HG02763 (cell line): ENCODE measurements around the gene FLOT2.
"Not testable (repeated sequence)": the region's sequence is repeated elsewhere in the genome, so short reads cannot be mapped to it uniquely, and the experiment has no call there.

ENCODE experiments used
- ATAC-seq: cut with Tn5 transposase; IDR thresholded peaks from one replicate; pipeline ENCODE4 v1.9.1; 2021; ENCODE audit warnings: mild to moderate bottlenecking, moderate library complexity; ENCODE audit not compliant: unreplicated experiment

FLOT2 gene

DNA sequence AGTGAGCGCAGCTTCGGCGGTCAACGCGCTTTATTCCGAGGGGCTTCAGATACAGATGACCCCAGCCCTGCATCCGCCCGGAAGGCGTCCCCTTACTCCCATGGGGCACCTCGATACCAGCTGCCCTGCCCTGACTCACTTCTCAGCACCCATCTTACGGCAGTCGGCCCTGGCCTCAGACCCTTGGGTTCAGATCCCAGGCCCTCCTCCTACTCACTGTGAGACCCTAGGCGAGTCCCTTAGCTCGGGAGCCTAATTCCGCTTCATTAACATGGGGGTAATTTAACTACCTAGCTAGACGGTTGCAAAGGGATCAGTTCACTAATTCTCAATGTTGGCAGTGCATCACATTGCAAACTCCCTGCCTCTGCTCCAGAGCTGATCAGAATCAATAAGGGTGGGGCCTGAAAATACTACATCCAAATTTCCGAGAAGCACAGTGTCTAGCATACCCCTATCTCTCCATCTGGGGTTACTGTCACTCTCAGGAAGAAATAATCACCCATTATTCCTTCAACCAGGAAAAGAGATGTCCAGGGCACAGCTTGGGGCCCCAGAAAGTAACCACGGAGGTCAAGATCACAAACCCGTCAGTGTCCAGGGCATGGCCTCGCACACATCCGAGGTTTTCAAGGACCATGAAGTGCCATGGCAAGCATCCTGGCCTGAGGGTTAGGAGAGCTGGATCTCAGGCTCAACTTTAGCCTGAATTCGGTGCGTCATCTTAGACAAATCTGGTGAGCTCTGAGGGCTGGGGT lies 415 bp upstream of the FLOT2 start:
- ATAC-seq, result no peak

DNA sequence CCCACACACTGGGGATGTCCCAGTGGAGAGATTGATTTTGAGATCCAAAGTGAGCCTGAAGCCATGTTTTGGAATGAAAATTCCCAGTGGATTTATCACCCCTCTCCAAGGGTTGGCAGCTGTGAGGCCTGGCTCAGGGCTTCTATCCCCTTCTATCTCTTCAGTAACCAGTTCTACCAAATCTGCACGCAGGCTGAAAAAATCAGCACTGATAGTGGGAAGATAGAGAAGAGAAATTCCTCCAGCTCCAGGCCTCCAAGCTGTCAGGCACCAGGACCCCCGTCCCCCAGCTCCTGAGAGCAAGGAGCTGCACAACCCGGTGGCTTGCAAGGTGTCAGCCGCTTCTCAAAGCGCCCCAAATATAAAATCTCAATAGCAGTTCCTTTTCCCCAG lies 1.0 kb downstream of the FLOT2 start:
- ATAC-seq, result no peak

DNA sequence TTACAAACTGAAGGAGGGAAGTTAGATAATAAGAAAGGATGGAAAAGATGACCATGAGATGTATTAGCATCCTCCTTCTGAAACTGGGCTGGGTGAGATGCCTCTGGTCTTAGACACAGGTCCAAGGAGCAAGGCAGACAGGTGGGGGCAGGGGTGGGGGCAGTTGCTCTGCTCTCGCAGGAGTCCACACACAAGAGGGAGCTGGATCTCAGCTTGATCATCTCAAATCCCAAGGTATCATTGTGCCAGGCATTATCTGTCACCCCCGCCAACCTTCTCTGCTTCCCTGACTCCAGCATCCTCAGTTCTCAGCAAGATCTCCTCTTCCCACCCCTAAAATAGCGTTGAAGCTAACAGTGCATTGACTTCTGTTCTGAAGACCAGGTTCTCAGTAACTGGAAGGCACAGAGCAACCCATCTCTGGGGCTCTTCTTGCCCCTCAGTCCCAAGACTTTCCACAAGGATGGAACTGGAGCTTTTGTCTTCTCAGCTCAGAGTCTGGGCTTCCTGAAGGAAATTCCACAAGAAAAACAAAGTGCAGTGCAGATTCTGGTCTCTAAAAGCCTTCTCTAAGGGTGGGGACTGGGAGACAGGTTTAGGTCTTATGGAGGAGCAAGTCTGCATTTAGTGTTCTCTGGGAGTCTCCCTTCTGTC lies 1.6 kb downstream of the FLOT2 start:
- ATAC-seq, result no peak

DNA sequence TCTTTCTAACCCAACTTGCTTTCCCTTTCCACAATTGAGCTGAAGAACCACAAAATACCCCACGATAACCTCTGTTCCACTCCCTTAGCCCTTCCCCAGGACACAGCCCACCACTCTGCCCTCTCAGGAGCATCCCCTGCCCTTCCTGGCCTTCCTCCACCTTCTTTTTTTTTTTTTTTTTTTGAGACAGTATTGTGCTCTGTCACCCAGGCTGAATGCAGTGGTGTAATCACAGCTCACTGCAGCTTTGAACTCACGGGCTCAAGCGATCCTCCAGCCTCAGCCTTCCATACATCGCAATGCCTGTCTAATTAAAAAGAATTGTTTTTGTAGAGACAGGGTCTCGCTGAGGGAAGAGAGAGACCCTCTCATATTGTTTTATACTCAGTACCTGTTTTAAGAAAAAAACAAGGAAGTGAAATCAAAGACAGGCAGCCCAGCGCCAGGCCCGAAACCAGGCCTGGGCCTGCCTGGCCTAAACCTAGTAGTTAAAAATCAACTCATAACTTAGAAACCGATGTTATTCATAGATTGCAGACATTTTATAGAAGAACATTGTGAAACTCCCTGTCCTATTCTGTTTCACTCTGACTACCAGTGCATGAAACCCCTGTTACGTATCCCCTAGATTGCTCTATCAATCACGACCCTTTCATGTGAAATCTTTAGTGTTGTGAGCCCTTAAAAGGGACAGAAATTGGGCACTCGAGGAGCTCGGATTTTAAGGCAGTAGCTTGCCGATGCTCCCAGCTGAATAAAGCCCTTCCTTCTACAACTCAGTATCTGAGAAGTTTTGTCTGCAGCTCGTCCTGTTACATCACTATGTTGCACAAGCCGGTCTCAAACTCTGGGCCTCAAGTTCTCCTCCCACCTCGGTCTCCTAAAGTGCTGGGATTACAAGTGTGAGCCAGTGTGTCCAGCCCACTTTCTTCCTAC lies 4.0 kb downstream of the FLOT2 start:
- ATAC-seq, result not testable (repeated sequence)

DNA sequence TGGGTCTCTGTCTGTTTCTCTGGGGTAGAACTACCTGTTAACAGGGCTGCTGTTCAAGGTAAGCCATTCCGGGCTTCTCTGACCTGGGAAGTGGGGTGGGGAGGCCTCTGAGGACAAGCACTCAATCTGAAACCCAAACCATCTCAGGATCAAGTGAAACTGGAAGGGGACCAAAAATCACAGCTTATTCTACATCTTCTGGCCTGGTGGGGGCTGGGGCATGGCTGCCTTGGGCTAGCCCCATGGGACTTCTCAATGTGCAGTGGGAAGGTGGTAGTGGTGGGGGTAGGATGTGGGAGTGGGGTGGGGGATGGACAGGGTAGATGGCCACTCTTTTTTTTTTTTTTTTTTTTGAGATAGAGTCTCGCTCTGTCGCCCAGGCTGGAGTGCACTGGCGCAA lies 5.5 kb downstream of the FLOT2 start:
- ATAC-seq, result no peak

DNA sequence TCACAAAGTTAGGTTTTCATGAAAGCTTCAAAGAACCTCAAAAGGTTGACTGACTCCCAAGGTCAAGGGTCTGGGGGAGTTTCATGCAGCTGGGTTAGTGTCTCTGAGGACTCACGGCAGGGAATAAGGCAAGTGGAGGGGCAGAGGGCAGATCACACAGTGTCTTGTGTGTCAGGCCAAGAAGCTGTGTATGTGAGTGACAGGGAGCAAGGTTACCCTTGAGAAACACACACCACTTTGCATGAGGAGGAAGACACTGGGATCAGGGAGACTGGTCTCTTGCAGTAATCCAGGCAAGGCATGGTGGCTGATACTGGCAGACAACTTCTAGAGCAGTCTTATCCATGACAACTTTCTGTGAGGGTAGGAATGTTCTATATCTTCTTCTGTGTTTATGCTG lies 6.3 kb downstream of the FLOT2 start:
- ATAC-seq, result no peak

DNA sequence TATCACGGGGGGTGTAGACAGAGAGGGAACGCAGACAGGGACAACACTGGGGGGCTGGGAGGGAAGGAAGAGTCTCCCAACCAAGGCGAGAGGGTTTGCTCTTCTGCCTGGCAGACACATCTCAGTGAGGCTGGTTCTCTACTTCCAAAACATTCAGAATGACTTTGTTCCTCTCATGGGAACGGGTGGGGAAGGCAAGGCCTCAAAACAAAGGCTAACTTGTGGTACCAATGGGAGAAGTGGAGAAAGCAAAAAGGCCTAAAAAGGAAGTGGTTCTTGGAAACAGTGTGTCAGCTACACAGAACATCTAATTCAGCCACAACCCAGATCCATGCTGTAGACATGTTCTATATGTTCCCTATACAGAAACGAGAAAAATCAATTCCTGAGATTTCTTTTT lies 7.5 kb downstream of the FLOT2 start:
- no peak for ATAC-seq

DNA sequence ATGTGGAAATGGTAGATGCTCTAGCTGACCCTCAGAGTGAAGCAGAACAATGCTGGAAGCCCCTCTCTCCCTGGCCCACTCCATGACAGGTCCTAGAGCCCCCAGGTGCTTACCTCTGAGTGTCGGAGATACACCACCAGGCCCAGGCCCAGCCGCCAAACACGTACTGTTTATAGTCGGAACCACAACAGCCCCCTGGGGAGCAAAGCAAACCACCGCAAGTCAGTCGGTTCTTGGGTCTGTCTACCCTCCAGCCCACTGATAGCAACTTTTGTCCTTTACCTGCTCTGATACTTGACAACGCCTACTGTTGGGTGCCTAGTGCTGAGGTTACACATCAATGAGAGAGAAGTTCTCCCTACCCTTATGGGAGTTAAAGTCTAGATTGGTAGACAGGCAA lies 8.7 kb downstream of the FLOT2 start:
- no peak for ATAC-seq

DNA sequence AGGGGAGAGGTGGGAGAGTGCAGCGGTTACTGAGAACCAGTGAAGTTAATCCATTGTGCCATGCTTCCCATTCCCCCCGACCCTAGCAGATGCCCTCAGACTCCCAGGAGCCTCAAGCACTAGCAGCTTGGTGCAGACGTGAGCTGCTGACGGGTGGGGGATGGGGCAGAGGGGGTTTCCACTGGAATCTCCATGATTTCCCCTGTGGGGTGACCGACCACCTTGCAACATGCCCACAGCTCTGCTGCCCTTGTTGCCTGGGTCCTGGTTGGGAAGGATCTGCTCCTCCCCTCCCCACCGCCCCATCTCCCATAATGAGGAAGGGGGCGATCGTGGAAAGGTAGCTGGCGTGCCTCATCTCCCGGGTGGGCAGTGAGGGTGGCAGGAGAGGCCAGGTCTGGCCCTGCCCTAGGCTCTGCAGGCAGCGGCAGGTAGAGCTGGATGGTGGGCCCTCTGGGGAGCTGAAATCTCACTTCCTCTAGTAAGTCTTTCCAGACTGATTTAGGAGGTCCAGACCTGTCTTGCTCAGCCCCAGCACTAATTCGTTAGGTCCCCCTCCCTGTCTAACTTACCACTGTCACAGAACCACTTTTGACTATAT lies 9.6 kb downstream of the FLOT2 start:
- no peak for ATAC-seq

DNA sequence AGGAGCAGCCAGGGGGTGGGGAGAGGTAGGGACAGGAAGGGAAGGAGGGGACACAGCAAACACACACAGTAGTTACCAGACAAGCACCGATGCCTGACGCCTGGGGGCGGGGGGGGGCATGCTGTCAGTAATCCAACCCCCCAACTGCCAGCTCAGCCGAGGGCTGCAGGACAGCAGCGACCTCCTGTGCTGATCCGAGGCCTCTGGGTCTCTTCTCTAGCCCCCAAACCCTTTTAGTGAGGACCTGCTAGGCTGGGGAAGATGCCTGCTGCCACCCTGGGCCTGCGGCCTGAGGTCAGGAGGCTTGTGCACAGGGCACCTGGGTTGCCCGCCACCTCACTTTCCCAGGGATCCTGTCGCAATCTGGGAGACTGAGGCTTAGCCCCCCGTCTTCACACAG lies 11.6 kb downstream of the FLOT2 start:
- no peak for ATAC-seq

DNA sequence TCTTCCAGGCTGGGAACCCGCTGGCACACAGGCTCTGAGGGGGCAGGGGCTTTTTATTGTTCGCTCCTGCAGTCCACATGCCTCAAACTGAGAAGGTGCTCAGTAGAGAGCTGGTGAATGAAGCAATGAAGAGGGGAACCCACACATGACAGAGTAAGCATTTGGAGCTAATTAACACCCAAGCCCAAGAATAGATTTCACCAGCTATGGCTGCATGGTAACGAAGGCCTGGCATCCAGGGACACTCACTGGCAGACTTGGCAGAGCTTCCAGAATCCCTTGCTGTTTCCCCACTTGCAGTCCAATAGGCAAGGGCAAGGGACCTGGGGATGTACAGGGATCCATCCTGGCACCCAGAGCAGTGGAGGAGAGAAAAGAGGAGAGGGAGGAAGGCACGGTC lies 12.2 kb downstream of the FLOT2 start:
- no peak for ATAC-seq

DNA sequence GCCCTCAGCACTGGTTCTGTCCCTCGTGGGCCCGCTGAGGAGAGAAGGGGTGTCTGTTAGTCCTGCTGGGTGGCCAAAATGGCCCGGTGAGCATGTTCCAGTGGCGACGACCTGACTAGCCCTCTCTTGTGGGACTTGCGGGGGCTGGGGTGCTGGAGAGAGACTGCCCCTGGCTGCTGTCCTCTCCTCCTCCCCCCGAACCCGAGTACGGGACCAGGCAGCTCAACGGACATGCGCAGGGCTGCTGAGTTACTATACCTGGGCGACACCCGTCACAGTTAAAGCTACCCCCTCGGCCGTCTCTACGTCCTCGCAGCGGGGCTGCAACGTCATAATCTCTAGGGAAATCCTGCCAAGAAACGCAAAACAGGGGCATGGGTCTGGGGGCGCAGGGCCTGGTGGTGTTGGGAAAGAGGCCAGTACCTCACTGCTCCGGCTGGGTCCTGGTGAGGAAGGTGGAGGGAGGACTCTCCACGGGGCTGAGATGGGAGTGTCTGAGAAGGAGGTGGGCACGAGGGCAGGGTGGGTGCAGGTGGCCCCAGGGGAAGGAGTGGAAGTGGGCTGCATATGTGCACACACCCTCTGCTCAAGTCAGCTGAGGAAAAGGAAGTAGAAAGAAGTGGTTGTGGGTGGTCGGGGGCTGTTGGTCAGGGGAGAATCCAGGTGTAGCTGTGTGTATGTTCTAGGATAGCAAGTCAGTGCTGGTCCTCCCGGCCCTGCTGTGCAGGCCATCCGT lies 13.4 kb downstream of the FLOT2 start:
- ATAC-seq, result no peak

DNA sequence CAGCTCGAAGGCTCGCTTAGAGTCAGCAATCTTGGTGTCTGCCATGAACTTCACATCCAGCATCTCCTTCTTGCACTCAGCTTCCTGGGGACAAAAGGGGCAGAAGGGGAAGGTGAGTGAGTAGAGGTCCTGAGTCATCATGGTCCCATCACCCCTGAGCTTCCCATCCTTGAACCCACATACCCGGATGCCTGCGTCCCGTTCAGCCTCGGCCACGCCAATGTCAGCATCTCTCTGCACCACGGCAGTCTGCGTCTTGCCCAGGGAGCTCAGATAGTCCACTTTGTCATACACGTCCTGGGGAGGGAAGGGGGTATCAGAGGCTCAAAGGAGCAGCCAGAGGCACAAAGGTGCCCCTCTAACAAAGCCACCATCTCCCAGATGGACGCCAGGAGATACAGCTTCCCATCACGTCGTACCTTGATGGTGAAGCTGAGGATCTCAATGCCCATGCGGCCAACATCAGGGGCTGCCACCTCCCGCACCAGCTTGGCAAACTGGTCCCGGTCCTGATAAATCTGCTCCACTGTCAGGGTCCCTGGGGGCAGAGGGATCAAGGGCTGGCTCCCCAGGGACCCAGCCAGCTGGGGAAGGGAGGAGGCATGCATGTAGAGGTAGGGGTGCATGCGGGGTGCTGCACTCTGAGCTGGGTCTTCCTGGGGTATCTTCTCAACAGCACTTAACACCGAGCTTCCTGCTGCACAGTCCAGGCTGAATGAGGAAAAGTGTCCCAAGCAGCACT lies 15.2 kb downstream of the FLOT2 start:
- no peak for ATAC-seq

DNA sequence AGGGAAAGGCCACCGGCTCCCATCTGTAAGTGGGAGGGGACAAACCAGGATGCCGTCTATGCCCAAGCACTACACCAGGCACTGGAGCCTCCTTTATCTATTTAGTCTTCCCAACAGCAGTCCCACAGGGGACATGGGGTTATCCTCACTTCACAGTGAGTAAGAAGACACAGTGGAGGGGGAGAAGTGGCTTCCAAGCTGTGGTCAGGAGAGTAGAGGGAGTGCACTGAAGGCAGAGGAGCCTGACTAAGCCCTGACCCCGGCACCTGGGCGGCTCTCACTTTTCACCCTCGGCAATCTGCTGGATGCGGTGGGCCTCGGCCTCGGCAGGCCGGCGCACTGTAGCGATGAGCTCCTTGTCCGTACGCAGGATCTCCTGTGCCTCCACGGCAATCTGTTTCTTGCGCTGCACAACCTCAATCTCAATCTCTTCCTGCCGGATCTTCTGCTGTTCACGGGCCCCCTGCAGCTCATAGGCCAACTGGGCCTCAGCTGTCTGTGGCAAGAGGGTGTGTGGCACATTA lies 15.9 kb downstream of the FLOT2 start:
- ATAC-seq, result no peak

DNA sequence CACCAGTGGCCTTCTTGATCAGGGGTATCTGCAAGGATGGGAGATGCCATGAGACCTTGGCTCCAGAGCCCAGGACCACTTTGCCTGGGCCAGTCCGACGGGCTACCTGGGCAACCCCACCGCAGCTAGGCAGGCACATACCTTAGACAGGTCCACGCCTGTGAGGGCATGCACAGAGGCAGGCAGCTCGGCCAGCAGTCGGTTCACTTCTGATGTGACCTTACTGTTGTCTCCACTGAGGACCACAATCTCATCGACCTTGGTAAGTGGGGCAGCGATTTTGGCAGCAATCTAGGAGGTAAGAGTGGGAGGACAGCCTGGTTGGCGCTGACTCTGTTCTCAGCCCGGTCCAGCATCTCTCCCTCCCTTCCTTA lies 17.0 kb downstream of the FLOT2 start:
- no peak for ATAC-seq

DNA sequence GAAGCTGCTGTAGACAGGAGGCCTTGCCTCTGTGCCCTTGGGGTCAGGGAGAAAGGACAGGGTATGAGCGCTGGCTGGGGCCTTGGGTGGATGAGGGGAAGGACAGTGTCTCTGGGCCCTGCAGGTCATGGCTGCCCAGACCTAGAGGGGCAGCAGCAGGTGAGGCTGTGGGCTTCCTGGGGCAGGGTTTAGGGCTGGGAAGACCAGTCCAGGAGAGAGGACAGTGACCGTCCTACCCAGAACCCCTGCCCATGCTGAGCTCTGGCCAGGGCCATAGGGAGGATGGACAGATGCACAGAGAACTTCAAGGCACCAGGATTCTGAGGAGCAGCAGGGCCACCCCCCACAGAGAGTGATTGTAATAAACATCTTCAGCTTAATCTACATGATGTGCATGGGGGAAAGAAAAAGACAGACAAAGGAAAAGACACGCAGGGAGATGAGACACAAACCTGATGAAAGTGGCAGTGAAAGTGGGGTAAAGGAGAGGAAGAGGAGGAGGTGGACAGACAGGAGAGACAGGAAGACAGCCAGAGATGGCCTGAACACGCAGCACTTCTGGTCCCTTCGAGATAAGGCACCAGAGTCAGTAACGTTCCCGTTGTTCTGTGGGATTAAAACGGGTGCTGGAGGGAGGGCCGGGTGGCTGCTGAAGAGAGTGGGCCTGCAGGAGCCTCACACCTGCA lies 17.5 kb downstream of the FLOT2 start:
- ATAC-seq, result no peak

DNA sequence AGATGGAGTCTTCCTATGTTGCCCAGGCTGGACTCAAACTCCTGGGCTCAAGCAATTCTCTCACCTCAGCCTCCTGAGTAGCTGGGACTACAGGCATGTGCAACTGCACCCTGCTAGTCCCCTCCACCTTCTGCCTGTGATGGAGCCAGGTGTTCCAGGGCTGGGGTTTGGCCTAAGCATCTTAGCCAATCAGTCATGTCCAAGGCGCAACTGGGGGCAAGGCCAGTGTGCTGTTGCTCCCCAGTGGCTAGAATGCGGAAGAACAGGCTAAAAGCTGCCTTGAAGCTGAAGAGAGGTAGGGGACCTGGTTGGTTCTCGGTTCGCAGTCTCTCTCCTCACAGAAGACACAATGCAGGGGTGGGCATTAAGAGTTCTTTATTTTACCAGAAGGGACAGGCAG lies 18.6 kb downstream of the FLOT2 start:
- no peak for ATAC-seq

DNA sequence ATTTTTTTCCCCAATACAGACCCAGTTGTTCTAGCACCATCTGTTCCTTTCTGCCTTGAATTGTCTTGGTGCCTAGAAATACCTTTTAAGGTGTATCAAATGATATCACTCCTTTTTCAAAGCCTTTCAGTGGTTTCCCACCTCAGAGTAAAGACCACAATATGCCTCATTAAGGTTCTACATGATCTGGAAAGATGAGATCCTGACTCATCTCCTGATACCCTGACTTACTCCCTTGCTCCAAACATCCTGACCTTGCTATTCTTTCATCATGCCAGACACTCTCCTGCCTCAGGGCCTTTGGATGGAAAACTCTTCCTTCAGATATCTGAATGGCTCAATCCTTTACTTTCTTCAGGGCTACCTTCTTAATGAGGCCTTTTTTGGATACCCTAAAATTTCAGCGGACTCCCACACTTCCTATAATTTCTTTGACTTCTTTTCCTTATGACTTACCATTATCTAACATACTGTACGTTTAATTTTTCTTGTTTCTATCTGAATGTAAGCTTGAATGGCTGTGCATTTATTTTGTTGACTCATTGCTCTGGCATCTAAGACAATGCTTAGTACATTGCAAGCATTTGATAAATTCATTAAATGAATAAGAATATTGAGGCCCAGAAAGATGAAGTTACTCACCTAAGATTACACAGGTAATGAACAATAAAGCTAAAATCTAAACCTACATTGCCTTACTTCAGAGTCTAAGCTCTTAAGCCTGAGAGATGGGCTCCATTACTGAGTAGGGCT lies 19.2 kb downstream of the FLOT2 start:
- ATAC-seq, result no peak
